IPS-NIHi7 (cell line): ENCODE results near the gene EPHA6.
"Not testable (repeated sequence)": the region's sequence is repeated elsewhere in the genome, so short reads cannot be mapped to it uniquely, and the experiment has no call there.

Experiments used
- DNase-seq: peaks from one replicate; pipeline ENCODE4 v3.0.0; 2012; ENCODE audit warnings: mixed read lengths; ENCODE audit errors: extremely low spot score

EPHA6 gene

GRCh38 chr3:97181704-97182103 is 367.3 kb downstream of the EPHA6 start:
- no peak for DNase-seq

DNA sequence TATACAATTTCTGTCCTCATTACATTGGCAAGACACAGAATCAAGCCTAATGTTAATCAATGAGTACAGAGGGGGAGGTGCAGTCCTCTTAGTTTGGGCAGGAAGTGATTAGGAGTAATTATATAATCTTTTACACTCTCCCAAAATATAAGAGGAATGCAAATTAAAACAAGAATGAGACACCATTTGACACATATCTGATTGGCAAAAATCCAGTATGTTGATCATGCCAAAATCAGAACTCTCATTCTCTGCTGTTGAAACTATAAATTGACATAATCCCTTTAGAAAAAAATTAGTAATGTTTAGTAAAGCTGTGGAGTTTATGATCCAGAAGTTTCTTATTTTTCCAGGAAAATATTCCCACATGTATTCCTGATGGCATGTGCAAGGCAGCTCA is 373.4 kb downstream of the EPHA6 start:
- no peak for DNase-seq

- no peak for DNase-seq
Measured at GRCh38 chr3:97189835-97190234, 375.4 kb downstream of the EPHA6 start.

DNA sequence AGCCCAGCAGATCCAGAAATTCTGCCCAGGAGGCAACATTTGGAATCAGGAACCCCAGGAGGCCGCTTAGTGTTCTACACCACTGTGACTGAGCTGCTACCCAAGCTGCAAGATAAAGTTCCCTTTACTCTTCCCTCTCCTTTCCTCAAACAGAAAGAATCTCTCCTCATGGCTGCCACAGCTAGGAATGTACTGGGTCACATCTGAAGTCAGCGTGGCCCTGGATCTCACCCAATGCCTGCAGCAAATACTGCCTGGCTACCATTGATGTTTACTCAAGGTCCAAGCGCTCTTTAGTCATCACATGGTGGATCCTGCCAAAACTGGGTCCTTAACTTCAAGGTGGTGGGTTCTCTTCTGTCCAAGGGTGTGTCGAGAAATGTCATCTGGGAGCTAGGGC is 382.7 kb downstream of the EPHA6 start:
- no peak for DNase-seq

GRCh38 chr3:97197830-97198229 is 383.4 kb downstream of the EPHA6 start:
- no peak for DNase-seq

DNA sequence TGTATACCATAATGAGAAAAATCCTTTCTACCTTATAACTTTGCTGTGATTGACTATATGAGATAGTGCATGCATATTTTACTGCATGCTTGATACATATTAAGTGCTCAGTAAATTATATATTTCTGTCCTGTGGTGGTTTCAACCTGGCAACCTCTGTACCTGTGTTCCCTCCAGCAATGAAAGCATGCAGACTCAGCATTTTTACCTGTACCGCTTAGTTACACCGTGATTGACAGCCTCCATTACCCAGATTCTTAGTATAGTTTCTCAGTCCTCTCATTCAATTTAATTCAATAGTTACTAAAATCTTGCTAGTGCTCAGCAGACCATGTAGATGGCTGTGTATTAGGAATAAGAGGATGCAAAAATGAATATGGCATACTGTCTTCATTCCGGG is 386.0 kb downstream of the EPHA6 start:
- no peak for DNase-seq

DNA sequence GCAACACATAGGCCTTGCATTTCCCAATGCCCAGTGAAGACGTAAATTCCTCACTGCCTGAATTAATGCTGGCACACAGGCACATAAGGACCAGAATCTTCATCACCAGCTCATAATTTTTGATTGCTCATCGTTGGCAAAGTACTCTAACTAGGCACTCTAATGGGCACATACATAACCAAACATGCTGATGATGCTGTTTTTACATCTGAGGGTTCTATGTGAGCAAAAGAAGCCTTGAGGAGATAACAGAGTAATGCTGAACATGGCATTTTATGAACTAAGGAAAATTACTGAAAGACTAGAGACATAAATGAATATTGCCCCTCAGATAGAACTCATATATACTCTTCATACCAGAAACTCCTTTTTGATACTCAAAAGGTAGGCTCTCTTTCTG is 387.4 kb downstream of the EPHA6 start:
- DNase-seq, result no peak

- DNase-seq, result no peak
Measured at GRCh38 chr3:97228966-97229365, 414.6 kb downstream of the EPHA6 start.

DNA sequence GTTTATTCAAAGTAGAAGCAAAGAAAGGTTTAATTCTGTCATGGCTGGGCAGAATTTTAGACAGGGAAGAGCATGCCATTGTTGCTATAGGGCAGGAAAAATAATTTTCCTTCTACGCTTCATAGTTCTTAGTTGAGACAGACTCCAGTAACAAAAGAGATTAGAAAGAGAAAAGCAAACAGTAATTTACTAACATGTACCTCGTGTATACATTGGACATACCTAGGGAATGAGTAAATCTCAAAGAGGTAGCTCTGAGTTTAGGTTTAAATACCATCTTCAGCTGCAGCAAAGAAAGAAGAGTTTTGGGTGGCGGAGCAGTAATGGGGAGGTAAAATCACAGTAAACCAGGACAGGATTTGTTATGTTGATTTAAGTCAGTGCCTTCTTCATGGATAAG is 416.1 kb downstream of the EPHA6 start:
- DNase-seq, result no peak

GRCh38 chr3:97232393-97233034 is 418.1 kb downstream of the EPHA6 start:
- DNase-seq, result no peak

GRCh38 chr3:97235179-97235578 is 420.8 kb downstream of the EPHA6 start:
- DNase-seq, result no peak

DNA sequence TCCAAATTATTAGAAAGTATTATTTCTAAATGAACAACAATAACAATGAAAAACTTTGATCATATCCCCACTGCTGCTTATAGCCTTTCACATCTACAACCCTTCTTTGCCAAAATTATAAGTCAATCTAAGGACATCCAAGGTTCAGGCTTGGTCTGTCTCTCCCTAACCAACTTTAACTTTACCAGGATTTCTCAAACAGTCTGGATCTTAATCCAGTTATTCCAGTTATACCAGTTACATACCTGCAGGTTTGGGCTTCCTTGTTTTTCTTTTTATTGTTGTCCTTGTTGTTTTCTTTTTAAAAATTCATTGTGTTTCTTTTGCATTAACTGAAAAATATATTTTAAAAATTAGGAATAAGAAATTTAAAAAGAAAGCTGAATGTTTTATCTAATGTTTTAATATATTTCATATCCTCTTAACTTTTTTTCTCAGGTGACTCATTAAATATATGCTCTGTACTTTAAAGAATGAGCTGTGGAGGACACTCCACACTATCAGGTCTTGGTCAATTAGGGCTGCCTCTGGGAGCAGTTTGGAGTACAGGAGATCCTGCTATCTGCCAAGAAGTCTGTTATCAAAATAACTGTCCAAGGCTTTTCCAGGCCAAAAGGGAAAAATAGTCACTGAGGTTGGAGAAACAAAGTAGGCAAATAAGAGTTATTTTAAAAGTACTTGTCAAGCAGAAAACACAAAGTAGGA is 421.4 kb downstream of the EPHA6 start:
- no peak for DNase-seq

GRCh38 chr3:97241417-97241816 is 427.0 kb downstream of the EPHA6 start:
- DNase-seq, result no peak

DNA sequence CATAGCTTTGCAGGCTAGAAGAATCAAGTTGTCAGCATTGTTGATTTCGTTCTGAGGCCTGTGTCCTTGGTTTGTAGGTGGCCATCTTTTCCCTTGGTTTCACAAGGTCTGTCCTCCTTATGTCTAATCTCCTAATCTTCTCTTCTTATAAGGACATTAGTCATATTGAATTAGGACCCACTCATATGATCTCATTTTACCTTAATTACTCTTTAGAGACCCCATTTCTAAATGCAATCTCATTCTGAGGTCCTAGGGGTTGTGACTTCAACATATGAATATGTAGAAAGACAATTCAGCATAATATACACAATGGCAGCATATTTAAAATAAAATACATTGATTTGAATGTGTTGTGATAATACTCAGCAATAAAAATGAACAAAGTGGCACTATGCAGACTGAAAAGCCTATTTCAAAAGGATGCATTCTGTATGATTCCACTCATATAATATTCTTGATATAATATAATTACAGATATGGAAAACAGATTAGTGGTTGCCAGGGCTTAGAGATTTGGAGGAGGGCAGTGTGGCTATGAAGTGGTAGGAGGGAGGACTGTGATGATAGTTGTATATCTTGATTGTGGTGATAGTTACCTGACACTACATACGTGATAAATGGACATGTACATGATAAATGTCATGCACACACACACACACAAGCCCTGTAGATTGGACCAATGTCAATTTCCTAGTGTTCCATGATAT is 431.0 kb downstream of the EPHA6 start:
- DNase-seq, result no peak

DNA sequence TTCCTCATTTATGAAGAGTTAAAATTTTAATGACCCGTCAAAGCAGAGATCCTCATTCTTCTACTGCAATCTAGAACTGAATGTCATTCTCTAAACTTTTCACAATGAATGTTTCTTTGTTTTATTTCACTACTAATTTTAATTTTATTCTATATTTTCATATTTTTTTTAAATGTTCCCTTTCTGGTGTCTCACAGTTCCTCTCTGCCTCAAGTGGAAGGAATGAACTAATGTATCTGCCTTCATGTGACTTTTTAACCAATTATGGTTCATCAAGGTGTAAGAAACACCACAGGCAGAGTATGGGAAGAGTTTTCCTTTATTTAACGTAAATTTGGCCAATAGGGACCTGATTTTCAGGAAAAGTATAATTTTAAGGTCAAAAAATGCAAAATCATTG is 441.7 kb downstream of the EPHA6 start:
- DNase-seq, result no peak

DNA sequence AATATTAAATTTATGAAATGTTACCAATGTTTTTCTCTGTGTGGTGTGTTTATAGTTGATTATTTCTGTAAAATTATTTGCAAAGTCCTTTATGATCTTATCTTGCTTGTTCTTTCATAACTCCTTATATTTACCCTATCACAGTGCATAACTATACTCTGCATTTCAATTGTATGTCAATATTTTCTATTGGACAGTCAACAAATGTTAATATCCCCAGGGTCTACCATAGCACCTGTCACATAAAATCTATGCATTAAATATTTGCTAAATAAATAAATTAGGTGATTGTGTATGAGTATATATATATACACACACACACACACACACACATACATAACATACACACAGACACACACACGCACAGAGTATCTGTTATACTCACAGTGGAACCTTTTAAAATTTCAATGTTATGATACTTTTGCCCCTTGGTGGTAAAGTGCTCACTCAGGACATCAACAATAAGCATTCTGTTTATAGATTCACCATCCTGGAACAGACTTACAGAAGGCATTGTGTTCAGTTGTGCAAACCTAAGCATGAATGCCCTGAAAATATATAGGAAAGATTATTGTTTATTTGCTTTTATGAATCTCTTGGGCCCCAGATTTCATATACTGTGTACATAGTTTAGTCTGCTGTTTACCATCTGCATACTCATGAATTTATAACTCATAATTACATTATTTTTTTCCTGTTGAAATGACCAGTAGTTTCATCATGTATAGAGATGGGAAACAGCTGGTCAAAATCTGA is 443.7 kb downstream of the EPHA6 start:
- DNase-seq, result no peak

- no peak for DNase-seq
Measured at GRCh38 chr3:97259263-97259662, 444.9 kb downstream of the EPHA6 start.

- DNase-seq, result no peak
Measured at GRCh38 chr3:97264180-97264579, 449.8 kb downstream of the EPHA6 start.

DNA sequence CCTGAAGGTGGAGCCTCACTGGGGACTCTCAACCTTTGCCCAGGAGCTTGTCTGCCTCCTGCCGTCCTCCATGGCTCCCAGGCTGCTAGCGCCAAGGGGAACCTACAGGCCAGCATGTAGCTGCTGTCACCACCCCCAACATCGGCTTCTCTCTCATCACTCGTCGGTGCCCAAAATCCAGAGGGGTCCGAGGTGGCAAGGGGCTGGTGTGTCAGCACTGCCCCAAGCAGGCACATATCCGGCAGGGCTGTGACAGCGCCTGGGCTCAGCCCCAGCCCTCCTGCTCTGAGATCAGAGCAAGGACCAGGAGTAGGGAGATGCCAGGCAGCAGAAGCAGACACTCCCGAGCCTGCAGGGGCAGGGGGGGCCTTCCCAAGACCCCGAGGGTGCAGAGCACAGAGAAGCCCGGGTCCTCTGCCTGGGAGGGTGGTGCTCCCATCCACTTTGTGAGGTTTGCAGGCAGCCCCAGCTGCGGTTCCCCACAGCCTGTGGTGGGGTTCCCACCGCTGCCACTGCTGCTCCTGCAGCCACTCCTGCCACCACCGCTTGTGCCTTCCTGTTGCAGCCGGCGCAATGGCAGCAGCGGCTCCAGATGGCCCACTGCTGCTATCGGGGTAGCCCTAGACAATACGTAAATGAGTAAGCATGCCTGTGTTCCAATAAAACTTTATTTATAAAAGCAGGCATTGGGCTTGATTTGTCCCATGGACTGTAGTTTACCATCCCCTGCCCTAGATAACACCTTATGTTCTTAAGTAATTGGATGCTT is 451.0 kb downstream of the EPHA6 start:
- no peak for DNase-seq

DNA sequence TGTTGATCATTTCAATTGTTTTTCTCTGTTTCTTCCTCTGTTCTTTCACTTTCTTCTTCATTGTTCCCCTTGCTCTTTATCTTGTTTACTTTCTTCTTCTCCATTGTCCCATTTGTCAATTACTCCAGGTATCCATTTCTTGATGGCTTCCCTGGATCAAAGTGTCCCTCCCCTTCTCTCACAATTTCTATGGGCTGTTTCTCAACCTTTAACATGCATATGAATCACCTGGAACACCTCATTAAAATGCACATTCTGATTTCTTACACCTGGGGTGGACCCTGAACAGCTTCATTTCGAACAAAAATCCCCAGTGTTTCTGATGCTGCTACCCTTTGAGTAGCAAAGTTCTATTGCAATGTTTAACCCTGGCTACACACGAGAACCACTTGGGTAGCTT is 454.8 kb downstream of the EPHA6 start:
- peak; percentile 29 for DNase-seq

DNA sequence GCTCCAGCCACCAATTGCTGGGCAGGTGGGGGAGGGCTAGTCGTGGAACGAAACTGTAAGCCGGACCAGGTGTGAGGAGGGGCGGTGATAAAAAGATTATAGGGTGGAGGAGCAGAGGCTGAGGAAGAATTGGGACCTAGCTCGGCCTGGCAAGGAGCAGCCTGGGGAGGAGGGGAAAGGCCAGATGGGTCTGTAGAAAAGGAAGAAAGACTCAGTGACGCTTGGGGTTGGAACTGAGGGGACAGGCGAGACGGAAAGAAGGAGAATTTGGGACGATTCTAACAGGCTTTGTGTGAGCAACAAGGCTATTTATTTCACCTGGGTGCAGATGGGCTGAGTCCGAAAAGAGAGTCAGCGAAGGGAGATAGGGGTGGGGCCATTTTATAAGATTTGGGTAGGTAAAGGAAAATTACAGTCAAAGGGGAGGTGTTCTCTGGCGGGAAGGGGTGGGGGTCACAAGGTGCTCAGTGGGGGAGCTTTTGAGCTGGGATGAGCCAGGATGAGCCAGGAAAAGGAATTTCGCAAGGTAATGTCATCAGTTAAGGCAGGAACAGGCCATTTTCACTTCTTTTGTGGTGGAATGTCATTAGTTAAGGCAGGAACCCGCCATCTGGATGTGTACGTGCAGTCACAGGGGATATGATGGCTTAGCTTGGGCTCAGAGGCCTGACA is 462.6 kb downstream of the EPHA6 start:
- DNase-seq, result not testable (repeated sequence)
